ENCODE data around the gene SARDH. TPM values are rescaled to one million over a fixed set of nuclear protein-coding genes. Genes with fewer than 3 reads are reported as not detected.

The SARDH gene
- total and polyA plus RNA-seq, 2 donors (not counting 3 experiments of a cell fraction or from before 2014, with no cell fraction given), result 0.19 to 0.44 TPM

GRCh38 chr9:133734590-133735414 is 3.4 kb downstream of the SARDH start:
- intact Hi-C loops (cut with micrococcal nuclease) (no loop called here), dilution Hi-C loops (cut with MboI; ENCODE audit: extremely low pct_ligation_motif_present, low sequenced_read_pairs) (no loop called here)
- H3K36me3 ChIP-seq (ENCODE audit: control insufficient read depth in 2 of 2, extremely low read depth in 1 of 2, insufficient read depth in 2 of 2, low read length in 2 of 2), result no peaks in the 10 kb centered on the region
- no TSS peak for BruUV-seq (replicated peaks)
- no peaks in the 10 kb centered on the region for H4K20me1 ChIP-seq (replicated peaks; ENCODE audit: control insufficient read depth, extremely low read depth, insufficient read depth, low read length)
- TF ChIP-seq FOS (IDR thresholded peaks at IDR 0.05; ENCODE audit: borderline replicate concordance, insufficient read depth, low read length) (no peak), POLR2A (IDR thresholded peaks at IDR 0.05; ENCODE audit: low read depth, low read length) (no peak), POLR2AphosphoS5 (IDR thresholded peaks at IDR 0.05; ENCODE audit: insufficient read depth, low read depth, low read length) (no peak), GATA2 (IDR thresholded peaks at IDR 0.05; ENCODE audit: insufficient read depth, insufficient read length, low read depth, low read length) (no peak), EZH2 (IDR thresholded peaks at IDR 0.05; ENCODE audit: borderline replicate concordance, low read depth, low read length, severe bottlenecking) (no peak), JUN (IDR thresholded peaks at IDR 0.05; ENCODE audit: borderline replicate concordance, insufficient read depth, insufficient read length, low read depth) (no peak), MYC (IDR thresholded peaks at IDR 0.05; ENCODE audit: low read depth, low read length) (no peak)
- TF ChIP-seq, protein P1, sequence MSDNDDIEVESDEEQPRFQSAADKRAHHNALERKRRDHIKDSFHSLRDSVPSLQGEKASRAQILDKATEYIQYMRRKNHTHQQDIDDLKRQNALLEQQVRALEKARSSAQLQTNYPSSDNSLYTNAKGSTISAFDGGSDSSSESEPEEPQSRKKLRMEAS (IDR thresholded peaks at IDR 0.05; ENCODE audit: insufficient read depth, insufficient read length), result no peak
- TF ChIP-seq, protein P2, sequence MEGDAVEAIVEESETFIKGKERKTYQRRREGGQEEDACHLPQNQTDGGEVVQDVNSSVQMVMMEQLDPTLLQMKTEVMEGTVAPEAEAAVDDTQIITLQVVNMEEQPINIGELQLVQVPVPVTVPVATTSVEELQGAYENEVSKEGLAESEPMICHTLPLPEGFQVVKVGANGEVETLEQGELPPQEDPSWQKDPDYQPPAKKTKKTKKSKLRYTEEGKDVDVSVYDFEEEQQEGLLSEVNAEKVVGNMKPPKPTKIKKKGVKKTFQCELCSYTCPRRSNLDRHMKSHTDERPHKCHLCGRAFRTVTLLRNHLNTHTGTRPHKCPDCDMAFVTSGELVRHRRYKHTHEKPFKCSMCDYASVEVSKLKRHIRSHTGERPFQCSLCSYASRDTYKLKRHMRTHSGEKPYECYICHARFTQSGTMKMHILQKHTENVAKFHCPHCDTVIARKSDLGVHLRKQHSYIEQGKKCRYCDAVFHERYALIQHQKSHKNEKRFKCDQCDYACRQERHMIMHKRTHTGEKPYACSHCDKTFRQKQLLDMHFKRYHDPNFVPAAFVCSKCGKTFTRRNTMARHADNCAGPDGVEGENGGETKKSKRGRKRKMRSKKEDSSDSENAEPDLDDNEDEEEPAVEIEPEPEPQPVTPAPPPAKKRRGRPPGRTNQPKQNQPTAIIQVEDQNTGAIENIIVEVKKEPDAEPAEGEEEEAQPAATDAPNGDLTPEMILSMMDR (IDR thresholded peaks at IDR 0.05; ENCODE audit: extremely low read depth in 1 of 2, insufficient read depth in 1 of 2, low read depth in 1 of 2, low read length in 2 of 2), result no peak
- H3K79me2 ChIP-seq (ENCODE audit: control insufficient read depth, insufficient read depth, low read length), result no peaks in the 10 kb centered on the region
- no peak for DNase-seq (ENCODE audit: low read depth, low spot score)
- no peaks in the 10 kb centered on the region for H3K9me3 ChIP-seq (replicated peaks; ENCODE audit: control insufficient read depth, insufficient read depth, low read length)
- H3K4me3 ChIP-seq (replicated peaks in 1 of 3; ENCODE audit: insufficient read depth in 1 of 3, low read depth in 1 of 3, low read length in 3 of 3), result no peak overlapping the region
- ChIA-PET CTCF (interaction anchor here (3.1 kb wide), 1 partner anchor 8 kb away, joined by 12 read pairs; no protein-coding TSS in a partner anchor), POLR2A (interaction anchor here (0.6 kb wide), 1 partner anchor 325 kb away, joined by 3 read pairs; no protein-coding TSS in a partner anchor)
- no peak overlapping the region for H3K4me2 ChIP-seq (ENCODE audit: insufficient read depth, low read length)
- no peak overlapping the region for H2AFZ ChIP-seq (ENCODE audit: low read depth, low read length)
- no peak for FAIRE-seq
- H3K9ac ChIP-seq (replicated peaks; ENCODE audit: extremely low read depth, insufficient read depth, low read length), result no peak overlapping the region
- peaks cover 2% of the 10 kb centered on the region for H3K4me1 ChIP-seq (ENCODE audit: control insufficient read depth, extremely low read depth, insufficient read depth, low read length)
- no peaks in the 10 kb centered on the region for H3K9me1 ChIP-seq (replicated peaks; ENCODE audit: control insufficient read depth, extremely low read depth, insufficient read depth, low read length)
- H3K27me3 ChIP-seq (ENCODE audit: control insufficient read depth in 2 of 2, insufficient read depth in 2 of 2, low read length in 2 of 2), result no peaks in the 10 kb centered on the region
- H3K27ac ChIP-seq (ENCODE audit: insufficient read depth, low read depth, low read length), result no peak overlapping the region
